Retinal pigment epithelial cell (primary cell): ENCODE results near the gene TEX19.
"Not testable (repeated sequence)": the region's sequence is repeated elsewhere in the genome, so short reads cannot be mapped to it uniquely, and the experiment has no call there.

ENCODE experiments used
- DNase-seq: peaks from one replicate; pipeline ENCODE4 v3.0.0-alpha.2; 2010; ENCODE audit warnings: low read depth
- H3K4me3 ChIP-seq: 2 replicates; pipeline ENCODE4 v1.5.1; 2011; ENCODE audit warnings: mild to moderate bottlenecking, low read length, control low read depth, moderate library complexity
- TF ChIP-seq, protein P1 (sequence below): conservative IDR thresholded peaks from 2 replicates; pipeline ENCODE4 v1.5.1; 2011; ENCODE audit warnings: low read depth, low read length, control low read depth, inconsistent platforms

TEX19 gene

GRCh38 chr17:82375359-82376041, 16.5 kb downstream of the TEX19 start:
- no peak overlapping the region for H3K4me3 ChIP-seq
- TF ChIP-seq, protein P1, sequence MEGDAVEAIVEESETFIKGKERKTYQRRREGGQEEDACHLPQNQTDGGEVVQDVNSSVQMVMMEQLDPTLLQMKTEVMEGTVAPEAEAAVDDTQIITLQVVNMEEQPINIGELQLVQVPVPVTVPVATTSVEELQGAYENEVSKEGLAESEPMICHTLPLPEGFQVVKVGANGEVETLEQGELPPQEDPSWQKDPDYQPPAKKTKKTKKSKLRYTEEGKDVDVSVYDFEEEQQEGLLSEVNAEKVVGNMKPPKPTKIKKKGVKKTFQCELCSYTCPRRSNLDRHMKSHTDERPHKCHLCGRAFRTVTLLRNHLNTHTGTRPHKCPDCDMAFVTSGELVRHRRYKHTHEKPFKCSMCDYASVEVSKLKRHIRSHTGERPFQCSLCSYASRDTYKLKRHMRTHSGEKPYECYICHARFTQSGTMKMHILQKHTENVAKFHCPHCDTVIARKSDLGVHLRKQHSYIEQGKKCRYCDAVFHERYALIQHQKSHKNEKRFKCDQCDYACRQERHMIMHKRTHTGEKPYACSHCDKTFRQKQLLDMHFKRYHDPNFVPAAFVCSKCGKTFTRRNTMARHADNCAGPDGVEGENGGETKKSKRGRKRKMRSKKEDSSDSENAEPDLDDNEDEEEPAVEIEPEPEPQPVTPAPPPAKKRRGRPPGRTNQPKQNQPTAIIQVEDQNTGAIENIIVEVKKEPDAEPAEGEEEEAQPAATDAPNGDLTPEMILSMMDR, result no peak
- no peak for DNase-seq

GRCh38 chr17:82376042-82376730, 17.1 kb downstream of the TEX19 start:
- TF ChIP-seq, protein P1, result no peak
- H3K4me3 ChIP-seq, result no peak overlapping the region
- DNase-seq, result no peak

DNA sequence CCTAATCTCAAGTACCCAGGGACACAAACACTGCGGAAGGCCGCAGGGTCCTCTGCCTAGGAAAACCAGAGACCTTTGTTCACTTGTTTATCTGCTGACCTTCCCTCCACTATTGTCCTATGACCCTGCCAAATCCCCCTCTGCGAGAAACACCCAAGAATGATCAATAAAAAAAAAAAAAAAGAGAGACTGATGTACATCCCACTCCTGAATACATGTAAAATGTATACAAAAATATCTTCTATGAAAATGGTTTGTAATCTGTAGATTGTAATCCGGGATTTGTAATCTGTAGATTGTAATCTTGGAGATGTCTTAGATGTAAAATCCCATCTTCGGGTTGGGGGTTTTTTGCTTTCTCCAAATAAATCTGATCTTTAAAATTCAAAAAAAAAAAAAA, 18.2 kb downstream of the TEX19 start:
- not testable (repeated sequence) for H3K4me3 ChIP-seq, DNase-seq

- TF ChIP-seq, protein P1, result no peak
- no peak for DNase-seq
- H3K4me3 ChIP-seq, result no peak overlapping the region
These were observed 19.1 kb downstream of the TEX19 start for GRCh38 chr17:82377924-82378740.

DNA sequence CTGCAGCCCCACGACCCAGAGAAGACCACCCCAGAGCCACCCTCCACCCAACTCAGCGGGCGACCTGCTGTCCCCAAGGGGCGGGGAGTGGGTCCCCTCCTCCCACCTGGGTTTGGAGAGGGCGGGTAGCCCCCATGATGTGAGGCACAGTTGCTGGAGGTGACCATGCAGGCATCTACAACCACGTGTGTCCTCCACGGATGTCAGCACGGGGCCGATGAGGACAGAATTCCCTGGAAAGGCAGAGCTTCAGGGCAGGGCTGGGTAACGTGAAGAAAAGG, 19.6 kb downstream of the TEX19 start:
- TF ChIP-seq, protein P1, result no peak
- H3K4me3 ChIP-seq, result no peak overlapping the region
- DNase-seq, result no peak

DNA sequence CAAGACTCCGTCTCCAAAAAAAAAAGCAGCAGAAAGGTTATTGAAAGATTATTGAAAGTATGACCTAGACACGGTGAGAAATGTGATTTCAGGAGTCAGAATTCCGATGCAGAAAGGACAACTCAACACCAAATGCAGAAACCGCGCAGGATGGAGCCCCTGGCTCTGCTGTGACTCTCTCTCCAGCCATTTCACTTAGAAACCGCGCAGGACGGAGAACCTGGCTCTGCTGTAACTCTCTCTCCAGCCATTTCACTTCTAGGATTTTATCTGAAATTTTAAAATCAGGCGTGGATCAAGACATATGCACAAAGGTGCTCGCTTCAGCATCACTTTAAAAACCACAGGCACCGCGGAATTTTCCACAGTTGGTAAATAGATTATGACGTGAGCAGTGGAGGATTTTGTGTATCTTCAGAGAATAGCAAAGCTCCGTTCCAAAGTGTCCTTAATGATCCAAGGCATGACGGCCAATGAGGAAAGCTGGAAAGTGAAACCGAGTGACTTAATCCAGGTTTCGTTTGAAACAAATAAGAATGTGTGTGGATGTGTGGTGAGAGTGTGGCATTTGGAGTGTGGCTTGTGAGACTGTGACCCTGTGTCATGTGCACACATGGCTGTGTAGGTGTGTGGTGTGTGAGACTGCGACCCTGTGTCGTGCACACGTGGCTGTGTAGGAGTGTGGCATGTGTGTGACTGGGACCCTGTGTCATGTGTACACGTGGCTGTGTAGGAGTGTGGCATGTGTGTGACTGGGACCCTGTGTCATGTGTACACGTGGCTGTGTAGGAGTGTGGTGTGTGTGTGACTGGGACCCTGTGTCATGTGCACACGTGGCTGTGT, 22.0 kb downstream of the TEX19 start:
- H3K4me3 ChIP-seq, result no peak overlapping the region
- DNase-seq, result no peak
- TF ChIP-seq, protein P1, result no peak

DNA sequence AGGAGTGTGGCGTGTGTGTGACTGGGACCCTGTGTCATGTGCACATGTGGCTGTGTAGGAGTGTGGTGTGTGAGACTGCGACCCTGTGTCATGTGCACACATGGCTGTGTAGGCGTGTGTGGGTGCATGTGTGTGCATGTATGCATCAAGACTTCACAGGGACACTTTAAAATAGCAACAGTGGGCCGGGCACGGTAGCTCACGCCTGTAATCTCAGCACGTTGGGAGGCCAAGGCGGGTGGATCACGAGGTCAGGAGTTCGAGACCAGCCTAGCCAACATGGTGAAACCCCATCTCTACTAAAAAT, 22.6 kb downstream of the TEX19 start:
- not testable (repeated sequence) for DNase-seq, H3K4me3 ChIP-seq

DNA sequence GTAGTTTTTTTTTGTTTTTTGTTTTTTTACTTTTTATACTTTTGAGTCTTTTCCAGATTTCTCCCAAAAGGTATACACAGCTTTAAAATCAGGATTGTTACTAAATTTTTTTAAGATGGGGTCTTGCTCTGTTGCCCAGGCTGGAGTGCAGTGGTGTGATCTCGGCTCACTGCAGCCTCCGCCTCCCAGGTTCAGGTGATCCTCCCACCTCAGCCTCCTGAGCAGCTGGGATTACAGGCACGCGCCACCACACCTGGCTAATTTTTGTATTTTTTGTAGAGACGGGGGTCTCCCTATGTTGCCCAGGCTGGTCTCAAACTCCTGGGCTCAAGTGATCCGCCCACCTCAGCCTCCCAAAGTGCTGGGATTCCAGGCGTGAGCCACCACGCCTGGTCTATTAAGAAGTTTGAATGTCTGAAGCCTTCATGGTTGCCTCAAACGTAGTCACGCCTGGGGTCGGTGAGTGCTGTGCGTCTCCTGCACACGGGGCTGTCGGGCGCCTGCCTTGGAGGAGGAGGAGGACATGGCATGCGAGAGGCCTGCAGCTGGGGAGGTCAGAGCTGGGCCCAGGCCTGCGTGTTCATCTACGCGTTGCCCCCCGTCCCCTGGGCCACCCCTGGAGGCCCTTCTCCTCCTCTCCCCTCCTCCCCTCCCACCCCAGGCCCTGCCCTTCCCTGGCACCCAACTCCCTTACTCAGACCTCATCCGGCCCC, 23.3 kb downstream of the TEX19 start:
- not testable (repeated sequence) for DNase-seq, H3K4me3 ChIP-seq
